ENCODE measurements around the gene ZNF414. TPM values are rescaled to one million over a fixed set of nuclear protein-coding genes. Genes with fewer than 3 reads are reported as not detected.

Gene ZNF414
- total and polyA plus RNA-seq, 2 experiments from 2014 or later: 5.7 to 54.3 TPM

DNA sequence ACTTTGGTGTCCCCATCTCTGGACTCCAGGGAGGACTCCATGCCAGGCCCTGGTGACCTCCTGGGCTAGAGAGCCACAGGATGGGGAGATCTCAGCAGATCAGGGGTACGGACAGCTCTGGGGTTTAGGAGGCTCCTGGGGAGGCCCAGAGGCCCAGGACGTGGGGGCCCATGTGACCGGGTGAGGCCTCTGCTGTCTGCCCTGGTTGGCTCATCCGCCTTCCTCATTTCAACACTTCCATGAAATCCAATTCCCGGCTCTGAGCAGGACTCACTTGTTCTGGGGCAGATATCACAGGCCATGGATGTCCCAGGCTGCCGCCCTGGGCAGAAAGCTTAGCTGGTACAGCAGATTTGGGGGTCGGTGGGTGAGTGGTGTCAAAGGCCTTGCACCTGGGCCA lies 10.5 kb downstream of the ZNF414 start:
- H3K4me2 ChIP-seq: no peak overlapping the region

DNA sequence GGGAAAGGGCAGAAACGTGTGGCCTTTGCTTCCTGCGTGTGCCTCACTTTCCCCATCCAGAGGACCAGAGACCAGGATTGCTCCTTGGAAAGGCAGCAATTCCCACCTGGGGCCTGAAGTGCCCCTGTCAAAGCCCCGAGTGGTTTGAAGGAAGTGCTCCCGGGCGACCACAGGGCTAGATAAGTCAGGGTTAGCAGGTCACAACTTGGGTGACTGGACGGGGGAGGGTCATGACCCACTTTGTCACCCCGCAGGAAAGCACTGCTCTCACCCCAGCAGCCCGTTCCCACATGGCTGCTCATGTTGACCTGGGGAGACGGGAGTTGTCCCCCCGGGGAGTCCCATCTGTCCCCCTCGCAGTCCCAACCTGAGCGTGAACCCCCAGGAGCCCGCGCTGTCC lies 12.0 kb downstream of the ZNF414 start:
- Histone ChIP-seq H3K9me3 (ENCODE audit: low read depth) (no peaks in the 10 kb centered on the region), H2AFZ (no peak overlapping the region), H3K79me2 (no peaks in the 10 kb centered on the region), H3K27me3 (no peaks in the 10 kb centered on the region), H3K36me3 (replicated peaks; ENCODE audit: insufficient read depth, low read depth) (no peaks in the 10 kb centered on the region), H3K4me3 (no peak overlapping the region), H3K4me2 (no peak overlapping the region), H3K27ac (no peak overlapping the region), H3K9me2 (replicated peaks; ENCODE audit: insufficient read depth) (no peaks in the 10 kb centered on the region), H4K20me1 (ENCODE audit: insufficient read depth, poor library complexity, severe bottlenecking) (no peaks in the 10 kb centered on the region), H3K4me1 (ENCODE audit: insufficient read depth) (peaks cover 4% of the 10 kb centered on the region)
- DNase-seq (ENCODE audit: low spot score): no peak
- WGBS (ENCODE audit: low lambda C conversion rate, missing lambda C conversion rate): 73% methylated on average over 12 of the region's 14 CpGs
- TF ChIP-seq, protein P1, sequence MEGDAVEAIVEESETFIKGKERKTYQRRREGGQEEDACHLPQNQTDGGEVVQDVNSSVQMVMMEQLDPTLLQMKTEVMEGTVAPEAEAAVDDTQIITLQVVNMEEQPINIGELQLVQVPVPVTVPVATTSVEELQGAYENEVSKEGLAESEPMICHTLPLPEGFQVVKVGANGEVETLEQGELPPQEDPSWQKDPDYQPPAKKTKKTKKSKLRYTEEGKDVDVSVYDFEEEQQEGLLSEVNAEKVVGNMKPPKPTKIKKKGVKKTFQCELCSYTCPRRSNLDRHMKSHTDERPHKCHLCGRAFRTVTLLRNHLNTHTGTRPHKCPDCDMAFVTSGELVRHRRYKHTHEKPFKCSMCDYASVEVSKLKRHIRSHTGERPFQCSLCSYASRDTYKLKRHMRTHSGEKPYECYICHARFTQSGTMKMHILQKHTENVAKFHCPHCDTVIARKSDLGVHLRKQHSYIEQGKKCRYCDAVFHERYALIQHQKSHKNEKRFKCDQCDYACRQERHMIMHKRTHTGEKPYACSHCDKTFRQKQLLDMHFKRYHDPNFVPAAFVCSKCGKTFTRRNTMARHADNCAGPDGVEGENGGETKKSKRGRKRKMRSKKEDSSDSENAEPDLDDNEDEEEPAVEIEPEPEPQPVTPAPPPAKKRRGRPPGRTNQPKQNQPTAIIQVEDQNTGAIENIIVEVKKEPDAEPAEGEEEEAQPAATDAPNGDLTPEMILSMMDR (IDR thresholded peaks at IDR 0.05; ENCODE audit: poor library complexity): no peak
- TF ChIP-seq EZH2phosphoT487 (IDR thresholded peaks at IDR 0.05; ENCODE audit: low read depth, severe bottlenecking, unreplicated experiment): no peak
- TF ChIP-seq EZH2 (IDR thresholded peaks at IDR 0.05; ENCODE audit: borderline replicate concordance): no peak

More for the DNA sequence above, 10.5 kb downstream of the ZNF414 start:
- Histone ChIP-seq H3K27ac (no peak overlapping the region), H4K20me1 (ENCODE audit: insufficient read depth, poor library complexity, severe bottlenecking) (no peaks in the 10 kb centered on the region), H3K36me3 (replicated peaks; ENCODE audit: insufficient read depth, low read depth) (no peaks in the 10 kb centered on the region), H3K4me1 (ENCODE audit: insufficient read depth) (peaks cover 4% of the 10 kb centered on the region), H3K79me2 (no peaks in the 10 kb centered on the region), H3K4me3 (no peak overlapping the region), H3K27me3 (no peaks in the 10 kb centered on the region), H2AFZ (no peak overlapping the region), H3K9me3 (ENCODE audit: low read depth) (no peaks in the 10 kb centered on the region), H3K9me2 (replicated peaks; ENCODE audit: insufficient read depth) (no peaks in the 10 kb centered on the region)
- TF ChIP-seq EZH2phosphoT487 (IDR thresholded peaks at IDR 0.05; ENCODE audit: low read depth, severe bottlenecking, unreplicated experiment): no peak
- no peak for TF ChIP-seq EZH2 (IDR thresholded peaks at IDR 0.05; ENCODE audit: borderline replicate concordance)
- TF ChIP-seq, protein P1 (IDR thresholded peaks at IDR 0.05; ENCODE audit: poor library complexity): no peak
- 97% methylated on average over 7 of the region's 7 CpGs for WGBS (ENCODE audit: low lambda C conversion rate, missing lambda C conversion rate)
- DNase-seq (ENCODE audit: low spot score): no peak

DNA sequence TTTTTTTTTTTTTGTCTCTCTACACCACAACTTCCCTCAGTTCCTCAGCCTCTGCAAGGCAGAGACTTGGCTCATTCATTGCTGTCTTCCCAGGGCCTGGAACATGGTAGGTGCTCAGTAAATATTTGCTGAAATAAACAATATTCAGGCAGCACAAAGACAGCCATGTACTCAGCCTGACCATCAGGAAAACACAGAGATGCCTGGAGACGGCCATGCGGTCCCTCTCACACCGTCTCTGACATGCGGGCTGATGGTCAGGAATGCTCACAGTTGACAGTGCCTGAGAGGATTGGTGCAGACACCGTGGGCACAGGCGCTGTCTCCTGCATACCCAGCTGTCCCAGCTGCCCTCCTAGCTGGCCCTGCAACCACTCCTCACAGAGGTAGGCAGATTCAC lies 12.5 kb downstream of the ZNF414 start:
- H3K27ac ChIP-seq: no peak overlapping the region
- 80% methylated on average over 6 of the region's 6 CpGs for WGBS (ENCODE audit: low lambda C conversion rate, missing lambda C conversion rate)
- peaks cover 4% of the 10 kb centered on the region for H3K4me1 ChIP-seq (ENCODE audit: insufficient read depth)
- no peaks in the 10 kb centered on the region for H3K36me3 ChIP-seq (replicated peaks; ENCODE audit: insufficient read depth, low read depth)
- DNase-seq (ENCODE audit: low spot score): no peak
- no peaks in the 10 kb centered on the region for H3K27me3 ChIP-seq
- H2AFZ ChIP-seq: no peak overlapping the region
- no peak for TF ChIP-seq EZH2phosphoT487 (IDR thresholded peaks at IDR 0.05; ENCODE audit: low read depth, severe bottlenecking, unreplicated experiment)
- TF ChIP-seq, protein P1 (IDR thresholded peaks at IDR 0.05; ENCODE audit: poor library complexity): no peak
- TF ChIP-seq EZH2 (IDR thresholded peaks at IDR 0.05; ENCODE audit: borderline replicate concordance): no peak
- no peak overlapping the region for H3K4me3 ChIP-seq
- no peak overlapping the region for H3K4me2 ChIP-seq
- H3K9me2 ChIP-seq (replicated peaks; ENCODE audit: insufficient read depth): no peaks in the 10 kb centered on the region
- no peaks in the 10 kb centered on the region for H4K20me1 ChIP-seq (ENCODE audit: insufficient read depth, poor library complexity, severe bottlenecking)
- H3K79me2 ChIP-seq: no peaks in the 10 kb centered on the region
- H3K9me3 ChIP-seq (ENCODE audit: low read depth): no peaks in the 10 kb centered on the region

DNA sequence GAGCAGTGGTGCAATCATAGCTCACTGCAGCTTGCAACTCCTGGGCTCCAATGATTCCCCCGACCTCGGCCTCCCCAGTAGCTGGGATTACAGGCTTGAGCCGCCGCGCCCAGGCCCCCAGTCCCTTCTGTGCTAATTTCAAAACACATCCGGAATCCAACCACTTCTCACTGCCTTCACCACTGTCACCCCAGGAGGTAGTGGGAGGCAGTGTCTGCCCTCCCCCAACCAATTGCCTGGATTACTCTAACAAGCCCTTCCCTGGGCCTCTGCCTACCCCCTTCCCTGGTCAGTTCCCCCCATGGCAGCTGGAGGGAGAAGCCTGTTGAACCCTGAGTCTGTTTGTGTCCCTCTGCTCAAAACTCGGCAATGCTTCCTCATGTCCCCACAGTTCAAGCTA lies 13.8 kb downstream of the ZNF414 start:
- no peak overlapping the region for H3K4me3 ChIP-seq
- H3K27me3 ChIP-seq: no peaks in the 10 kb centered on the region
- no peak overlapping the region for H3K4me2 ChIP-seq
- H3K27ac ChIP-seq: no peak overlapping the region
- H3K4me1 ChIP-seq (ENCODE audit: insufficient read depth): no peaks in the 10 kb centered on the region
- no peaks in the 10 kb centered on the region for H3K9me2 ChIP-seq (replicated peaks; ENCODE audit: insufficient read depth)
- no peak for DNase-seq (ENCODE audit: low spot score)
- H2AFZ ChIP-seq: no peak overlapping the region
- no peak for TF ChIP-seq EZH2 (IDR thresholded peaks at IDR 0.05; ENCODE audit: borderline replicate concordance)
- TF ChIP-seq, protein P1 (IDR thresholded peaks at IDR 0.05; ENCODE audit: poor library complexity): no peak
- TF ChIP-seq EZH2phosphoT487 (IDR thresholded peaks at IDR 0.05; ENCODE audit: low read depth, severe bottlenecking, unreplicated experiment): no peak
- no peaks in the 10 kb centered on the region for H3K9me3 ChIP-seq (ENCODE audit: low read depth)
- WGBS (ENCODE audit: low lambda C conversion rate, missing lambda C conversion rate): 75% methylated on average over 7 of the region's 7 CpGs
- H3K79me2 ChIP-seq: no peaks in the 10 kb centered on the region
- no peaks in the 10 kb centered on the region for H4K20me1 ChIP-seq (ENCODE audit: insufficient read depth, poor library complexity, severe bottlenecking)
- no peaks in the 10 kb centered on the region for H3K36me3 ChIP-seq (replicated peaks; ENCODE audit: insufficient read depth, low read depth)

Measured in hepatocyte (in vitro differentiated cells).